Activated naive CD8-positive, alpha-beta T cell treated with anti-CD3 and anti-CD28 coated beads, Interleukin-2, amount 50 U/mL, for 16 hours (primary cell): ENCODE results near the gene FBH1.
"Not testable (repeated sequence)": the region's sequence is repeated elsewhere in the genome, so short reads cannot be mapped to it uniquely, and the experiment has no call there.

Experiments
- DNase-seq: peaks from one replicate; pipeline ENCODE4 v3.0.0-alpha.2; 2020; ENCODE audit warnings: low read depth, low spot score

FBH1 gene

GRCh38 chr10:5903563-5903962 lies 13.5 kb downstream of the FBH1 start:
- no peak for DNase-seq

GRCh38 chr10:5904227-5904626 lies 14.2 kb downstream of the FBH1 start:
- no peak for DNase-seq

GRCh38 chr10:5905854-5906507 lies 15.9 kb downstream of the FBH1 start:
- no peak for DNase-seq

- DNase-seq = no peak
Observed at GRCh38 chr10:5906651-5907050, 16.6 kb downstream of the FBH1 start.

- DNase-seq = not testable (repeated sequence)
Observed at GRCh38 chr10:5908676-5909075, 18.6 kb downstream of the FBH1 start.

- DNase-seq = no peak
Observed at GRCh38 chr10:5910323-5911100, 20.5 kb downstream of the FBH1 start.

GRCh38 chr10:5911670-5912069 lies 21.6 kb downstream of the FBH1 start:
- DNase-seq = no peak

- DNase-seq = no peak
Observed at GRCh38 chr10:5913736-5914135, 23.7 kb downstream of the FBH1 start.

- no peak for DNase-seq
Observed at GRCh38 chr10:5915451-5915850, 25.4 kb downstream of the FBH1 start.

- no peak for DNase-seq
Observed at GRCh38 chr10:5917305-5917704, 27.3 kb downstream of the FBH1 start.

- DNase-seq = no peak
Observed at GRCh38 chr10:5918763-5919162, 28.7 kb downstream of the FBH1 start.

GRCh38 chr10:5919568-5919967 lies 29.5 kb downstream of the FBH1 start:
- DNase-seq = no peak

- no peak for DNase-seq
Observed at GRCh38 chr10:5921746-5922145, 31.7 kb downstream of the FBH1 start.

- DNase-seq = no peak
Observed at GRCh38 chr10:5924889-5925288, 34.8 kb downstream of the FBH1 start.

- DNase-seq = no peak
Observed at GRCh38 chr10:5927306-5927705, 37.3 kb downstream of the FBH1 start.

- DNase-seq = no peak
Observed at GRCh38 chr10:5929442-5929841, 39.4 kb downstream of the FBH1 start.

- no peak for DNase-seq
Observed at GRCh38 chr10:5930272-5930671, 40.2 kb downstream of the FBH1 start.

GRCh38 chr10:5932345-5932744 lies 42.3 kb downstream of the FBH1 start:
- DNase-seq = no peak

- DNase-seq = no peak
Observed at GRCh38 chr10:5933909-5934546, 44.0 kb downstream of the FBH1 start.

GRCh38 chr10:5935628-5936027 lies 45.6 kb downstream of the FBH1 start:
- no peak for DNase-seq

- DNase-seq = no peak
Observed at GRCh38 chr10:5937016-5937415, 47.0 kb downstream of the FBH1 start.

GRCh38 chr10:5938291-5938690 lies 48.2 kb downstream of the FBH1 start:
- DNase-seq = no peak

GRCh38 chr10:5940807-5941218 lies 50.8 kb downstream of the FBH1 start:
- no peak for DNase-seq
